Astrocyte (in vitro differentiated cells and primary cell): Measurements from ENCODE around the gene ARL8B. TPM values are rescaled to one million over a fixed set of nuclear protein-coding genes. Genes with fewer than 3 reads are reported as not detected.

ENCODE experiments used
- DNase-seq: peaks from one replicate; pipeline ENCODE4 v3.0.0-alpha.2; 2010; ENCODE audit warnings: low read depth
- FAIRE-seq: peaks from 2 replicates; lab custom pipeline; 2011; peaks lifted over from hg19 to GRCh38; lab: Jason Lieb, UNC
- H2AFZ ChIP-seq: 2 replicates; pipeline ENCODE4 v1.6.0; 2012; ENCODE audit warnings: low read depth, low read length, inconsistent platforms
- H3K27ac ChIP-seq: 2 replicates; pipeline ENCODE4 v1.5.1; 2011; ENCODE audit warnings: low read depth, low read length, inconsistent platforms
- H3K27me3 ChIP-seq: 2 replicates; pipeline ENCODE4 v1.6.0; 2011; ENCODE audit warnings: low read length, inconsistent platforms; ENCODE audit not compliant: insufficient read depth
- H3K36me3 ChIP-seq: 2 replicates; pipeline ENCODE4 v1.5.1; 2011; ENCODE audit warnings: low read length, inconsistent platforms; ENCODE audit not compliant: insufficient read depth
- H3K4me1 ChIP-seq: 2 replicates; pipeline ENCODE4 v1.5.1; 2011; ENCODE audit warnings: low read length, inconsistent platforms; ENCODE audit not compliant: insufficient read depth
- H3K4me2 ChIP-seq: 2 replicates; pipeline ENCODE4 v1.6.0; 2012; ENCODE audit warnings: low read length, inconsistent platforms
- H3K4me3 ChIP-seq: 2 replicates; pipeline ENCODE4 v1.5.1; 2011; ENCODE audit warnings: low read depth, mild to moderate bottlenecking, low read length, inconsistent platforms; ENCODE audit not compliant: insufficient read depth
- H3K79me2 ChIP-seq: 2 replicates; pipeline ENCODE4 v1.6.0; 2012; ENCODE audit warnings: mild to moderate bottlenecking, low read length, inconsistent platforms; ENCODE audit not compliant: insufficient read depth
- H3K9ac ChIP-seq: 2 replicates; pipeline ENCODE4 v1.6.0; 2012; ENCODE audit warnings: mild to moderate bottlenecking, low read length, inconsistent platforms
- H3K9me3 ChIP-seq: 2 replicates; pipeline ENCODE4 v1.5.1; 2012; ENCODE audit warnings: low read depth, mild to moderate bottlenecking, low read length, inconsistent platforms; ENCODE audit not compliant: insufficient read depth
- H4K20me1 ChIP-seq: 2 replicates; pipeline ENCODE4 v1.6.0; 2012; ENCODE audit warnings: low read length, inconsistent platforms; ENCODE audit not compliant: insufficient read depth
- H3K27ac Mint-ChIP-seq: one replicate; pipeline ENCODE4 v1.8.0; 2021; ENCODE audit warnings: mild to moderate bottlenecking, mixed read lengths; ENCODE audit not compliant: unreplicated experiment
- H3K27me3 Mint-ChIP-seq: one replicate; pipeline ENCODE4 v1.8.0; 2021; ENCODE audit warnings: low read depth, mixed read lengths; ENCODE audit not compliant: unreplicated experiment
- H3K36me3 Mint-ChIP-seq: one replicate; pipeline ENCODE4 v1.8.0; 2021; ENCODE audit warnings: low read depth, mixed read lengths; ENCODE audit not compliant: unreplicated experiment
- H3K4me1 Mint-ChIP-seq: one replicate; pipeline ENCODE4 v1.8.0; 2021; ENCODE audit warnings: low read depth, mixed read lengths; ENCODE audit not compliant: unreplicated experiment
- H3K4me3 Mint-ChIP-seq: one replicate; pipeline ENCODE4 v1.8.0; 2021; ENCODE audit warnings: mild to moderate bottlenecking, moderate library complexity, mixed read lengths; ENCODE audit not compliant: unreplicated experiment
- H3K9me3 Mint-ChIP-seq: one replicate; pipeline ENCODE4 v1.8.0; 2021; ENCODE audit warnings: mild to moderate bottlenecking, mixed read lengths; ENCODE audit not compliant: unreplicated experiment
- CTCF ChIP-seq: IDR thresholded peaks from 2 replicates; pipeline ENCODE4 v1.5.1; 2011; ENCODE audit warnings: low read depth, mild to moderate bottlenecking, inconsistent platforms, low read length, moderate library complexity; ENCODE audit not compliant: insufficient read depth
- EZH2 ChIP-seq: IDR thresholded peaks from 2 replicates; pipeline ENCODE4 v1.6.1; 2012; ENCODE audit warnings: mild to moderate bottlenecking, low read length, inconsistent platforms; ENCODE audit not compliant: insufficient read depth
- total RNA-seq: library from RNA; stranded (reverse); gene quantifications from 2 replicates; pipeline ENCODE4 v1.2.1, GENCODE V29; 2021

ARL8B gene
- total RNA-seq, 1 donor from 2014 or later, result 64.1 TPM

- Histone ChIP-seq H3K9me3 (no peaks in the 10 kb centered on the region), H3K4me1 (peaks cover 28% of the 10 kb centered on the region), H3K79me2 (peaks cover 84% of the 10 kb centered on the region), H2AFZ (no peak overlapping the region), H4K20me1 (peaks cover 32% of the 10 kb centered on the region), H3K27me3 (no peaks in the 10 kb centered on the region), H3K9ac (no peak overlapping the region), H3K36me3 (no peaks in the 10 kb centered on the region), H3K27ac (no peak overlapping the region), H3K4me3 (no peak overlapping the region), H3K4me2 (no peak overlapping the region)
- no peak for FAIRE-seq
- no peak for DNase-seq
- Mint-ChIP-seq H3K4me1 (peaks cover 43% of the 10 kb centered on the region), H3K9me3 (peaks cover 2% of the 10 kb centered on the region), H3K36me3 (peaks cover 8% of the 10 kb centered on the region), H3K4me3 (no peak overlapping the region), H3K27me3 (no peaks in the 10 kb centered on the region), H3K27ac (no peak overlapping the region)
- no peak for TF ChIP-seq EZH2
- TF ChIP-seq CTCF, result no peak
Measured at GRCh38 chr3:5191555-5192304, 69.6 kb downstream of the ARL8B start.

GRCh38 chr3:5192571-5193365 lies 70.7 kb downstream of the ARL8B start:
- Histone ChIP-seq H3K4me3 (no peak overlapping the region), H3K9me3 (no peaks in the 10 kb centered on the region), H3K79me2 (peaks cover 92% of the 10 kb centered on the region), H2AFZ (no peak overlapping the region), H3K4me1 (peaks cover 31% of the 10 kb centered on the region), H3K27me3 (no peaks in the 10 kb centered on the region), H3K27ac (no peak overlapping the region), H4K20me1 (peaks cover 32% of the 10 kb centered on the region), H3K4me2 (no peak overlapping the region), H3K36me3 (no peaks in the 10 kb centered on the region), H3K9ac (no peak overlapping the region)
- Mint-ChIP-seq H3K4me3 (peak overlapping the region; percentile 23), H3K9me3 (peaks cover 2% of the 10 kb centered on the region), H3K27me3 (no peaks in the 10 kb centered on the region), H3K27ac (no peak overlapping the region), H3K36me3 (peaks cover 8% of the 10 kb centered on the region), H3K4me1 (peaks cover 53% of the 10 kb centered on the region)
- no peak for FAIRE-seq
- TF ChIP-seq EZH2, result no peak
- TF ChIP-seq CTCF, result no peak
- DNase-seq, result no peak
